Stimulated activated CD4-positive, alpha-beta T cell treated with anti-CD3 and anti-CD28 coated beads, Interleukin-4, amount 100 ng/mL, for 48 hours (primary cell): ENCODE measurements around the gene COBL.

Experiments used
- DNase-seq, 2 donors: peaks; one replicate each; pipeline ENCODE4 v3.0.0-alpha.2; 2020; ENCODE audit warnings: low read depth in 2 of 2

Gene COBL

GRCh38 chr7:51075681-51076580, 240.7 kb downstream of the COBL start:
- no peak for DNase-seq

DNA sequence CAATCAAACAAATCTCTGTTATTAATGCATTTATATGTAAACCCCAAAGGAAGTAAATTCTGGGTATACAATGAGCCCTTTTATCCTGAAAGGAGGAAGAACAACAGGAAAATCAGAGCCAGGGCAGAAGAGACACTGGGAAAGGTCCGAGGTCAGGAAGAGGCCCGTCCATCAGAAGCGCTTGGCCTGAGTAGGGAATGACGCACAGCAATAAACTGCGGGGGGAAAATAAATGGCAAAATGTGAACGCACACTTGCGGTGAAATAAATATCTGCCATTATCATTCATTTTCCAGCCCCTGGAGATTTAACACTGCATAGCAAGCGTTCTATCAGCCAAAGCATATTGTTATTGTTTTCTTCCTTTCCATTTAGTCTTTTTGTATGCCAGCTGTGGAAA, 243.4 kb downstream of the COBL start:
- DNase-seq: no peak

- no peak for DNase-seq
These were observed 244.3 kb downstream of the COBL start for GRCh38 chr7:51072281-51072680.

DNA sequence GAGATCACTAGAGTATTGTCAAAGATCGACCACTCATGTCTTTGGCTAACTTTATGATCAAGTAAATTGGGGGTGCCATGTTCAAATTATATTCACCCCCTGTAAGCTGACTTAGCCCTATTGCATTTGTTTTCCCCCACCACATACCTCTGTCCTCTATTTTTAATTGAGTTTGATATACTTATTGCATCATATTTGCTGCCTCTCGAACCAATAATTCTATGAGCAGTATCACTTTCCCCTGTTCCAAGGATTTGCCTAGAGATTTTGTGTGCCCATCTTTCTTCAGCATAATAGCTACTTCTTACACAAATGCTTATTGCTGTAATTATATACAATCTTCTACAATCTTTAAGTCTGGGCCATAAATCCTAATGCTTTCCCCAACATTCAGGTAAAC, 245.2 kb downstream of the COBL start:
- DNase-seq: no peak

DNA sequence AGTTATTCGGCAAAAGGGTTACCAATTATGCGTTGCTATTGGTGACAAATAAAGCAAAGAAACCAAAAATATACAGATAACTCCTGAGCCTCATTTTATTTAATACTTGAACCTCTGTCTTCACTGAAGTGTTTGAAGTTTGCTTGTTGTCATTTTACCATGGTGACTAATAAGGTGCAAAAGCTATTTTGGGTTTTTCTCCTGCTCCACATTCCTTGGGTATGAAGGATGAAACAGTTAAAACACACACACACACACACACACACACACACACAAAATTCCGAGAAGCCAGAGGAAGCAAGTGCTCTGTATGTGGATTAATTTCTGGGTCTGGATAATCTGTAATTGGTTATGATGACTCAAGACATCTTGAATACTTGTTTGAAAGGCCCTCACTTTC, 246.5 kb downstream of the COBL start:
- DNase-seq: no peak

GRCh38 chr7:51069411-51070083, 247.1 kb downstream of the COBL start:
- DNase-seq: no peak

DNA sequence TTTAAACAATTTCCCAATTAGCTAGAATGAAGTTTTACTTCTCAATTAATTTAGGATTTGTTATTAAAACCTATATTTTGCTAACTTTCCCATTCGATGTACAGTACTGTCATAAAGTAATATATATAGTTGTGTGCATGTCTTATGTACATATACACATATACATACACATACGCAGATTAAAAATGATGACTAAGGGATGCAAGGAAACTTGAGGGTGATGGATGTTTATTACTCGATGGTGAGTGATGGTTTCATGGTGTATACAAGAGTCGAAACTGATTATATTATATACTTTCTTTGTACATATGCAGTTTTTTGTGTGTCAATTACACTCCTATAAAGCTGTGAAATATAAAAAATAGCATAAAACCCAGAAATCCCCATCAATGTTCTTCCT, 248.2 kb downstream of the COBL start:
- DNase-seq: no peak

DNA sequence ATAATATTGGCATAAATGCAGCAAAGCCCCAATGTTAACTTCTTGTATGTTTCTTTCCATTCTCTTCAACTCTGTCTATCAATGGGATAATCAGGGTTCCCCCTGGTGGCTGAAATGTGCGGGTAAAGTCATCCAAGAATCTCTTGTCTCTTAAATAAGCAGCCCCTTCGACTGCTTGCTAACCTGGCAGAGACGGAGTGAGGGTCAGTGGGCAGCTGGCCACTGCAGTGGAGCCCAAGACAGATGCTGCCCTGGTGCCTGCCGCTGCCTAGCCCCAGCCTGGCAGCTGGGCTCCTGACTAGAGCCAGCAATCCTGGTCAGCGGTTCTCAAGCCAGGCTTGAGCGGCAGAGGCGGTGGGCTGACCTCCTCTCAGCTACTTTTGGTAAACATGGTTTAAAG, 248.9 kb downstream of the COBL start:
- DNase-seq: peak; percentile 28 to 35

DNA sequence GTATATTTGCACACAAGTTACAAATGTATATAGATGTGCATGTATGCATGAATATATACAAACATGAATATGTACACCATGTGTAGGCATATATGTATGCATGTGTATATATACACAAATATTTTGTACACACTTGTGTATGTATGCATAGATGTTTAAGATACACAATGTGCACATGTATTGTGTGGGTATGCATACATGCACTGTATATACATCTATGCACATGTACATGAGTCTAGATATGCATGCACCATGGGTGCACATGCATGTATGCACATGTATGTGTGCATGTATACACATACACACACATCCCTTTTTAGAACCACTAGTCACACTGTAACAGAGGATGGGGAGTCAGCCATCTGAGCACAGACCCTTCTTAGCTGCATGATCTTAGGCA, 249.4 kb downstream of the COBL start:
- no peak for DNase-seq

- DNase-seq: no peak
These were observed 250.2 kb downstream of the COBL start for GRCh38 chr7:51066405-51066882.

GRCh38 chr7:51065766-51066165, 250.8 kb downstream of the COBL start:
- no peak for DNase-seq

DNA sequence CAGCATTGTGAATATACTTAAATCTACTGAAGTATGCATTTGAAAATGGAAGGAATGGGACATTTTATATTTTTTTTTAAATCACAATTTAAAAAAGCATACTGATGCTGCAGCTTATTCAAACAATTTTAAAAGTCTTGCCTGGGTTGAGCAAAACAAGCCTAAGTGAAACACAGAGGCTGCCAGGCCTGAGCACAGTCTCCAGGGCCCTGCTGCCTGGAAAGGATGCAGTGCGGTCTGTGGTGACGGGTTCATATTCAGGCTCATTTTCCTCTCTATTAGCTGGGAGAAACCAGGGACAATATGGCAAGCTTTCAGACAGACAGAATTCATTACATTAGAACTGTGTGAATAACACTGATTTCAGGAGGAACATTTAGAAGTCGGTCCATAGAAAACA, 251.9 kb downstream of the COBL start:
- DNase-seq: no peak

DNA sequence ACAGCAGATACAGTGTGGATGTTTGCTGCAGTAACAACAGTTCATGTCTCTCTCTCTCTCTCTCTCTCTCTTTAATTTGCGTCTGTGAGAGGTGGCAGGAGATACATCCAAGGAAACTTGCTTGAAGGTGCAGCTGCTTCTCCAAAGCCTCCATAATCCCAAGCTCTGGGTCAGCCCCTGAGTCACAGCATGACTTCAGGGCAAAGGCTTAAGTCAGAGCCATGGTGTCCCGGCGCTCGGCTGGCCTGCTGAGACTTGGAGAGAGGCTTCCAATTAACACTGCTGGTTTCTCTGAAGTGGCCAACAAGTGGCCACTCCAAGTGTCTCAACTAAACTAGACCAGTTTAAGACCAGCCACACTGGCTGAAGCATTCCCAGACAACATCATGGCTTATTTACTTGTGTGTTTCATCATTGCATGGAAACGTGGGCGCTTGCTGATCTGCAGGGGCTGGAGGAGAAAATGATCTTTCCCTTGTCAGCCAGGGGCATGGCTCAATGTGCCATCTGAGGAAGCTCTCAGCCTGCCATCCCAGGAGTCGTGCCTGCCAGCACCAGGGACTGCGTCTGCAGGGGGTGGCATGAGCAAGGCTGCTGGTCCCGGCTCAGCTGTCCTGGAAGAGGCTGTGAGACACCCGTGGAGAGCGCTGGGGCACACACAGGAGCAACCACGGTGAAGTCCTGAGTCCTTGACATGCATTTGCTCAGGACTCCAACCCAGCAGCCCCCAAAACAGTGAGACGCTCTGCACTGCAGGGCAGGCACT, 254.2 kb downstream of the COBL start:
- no peak for DNase-seq

DNA sequence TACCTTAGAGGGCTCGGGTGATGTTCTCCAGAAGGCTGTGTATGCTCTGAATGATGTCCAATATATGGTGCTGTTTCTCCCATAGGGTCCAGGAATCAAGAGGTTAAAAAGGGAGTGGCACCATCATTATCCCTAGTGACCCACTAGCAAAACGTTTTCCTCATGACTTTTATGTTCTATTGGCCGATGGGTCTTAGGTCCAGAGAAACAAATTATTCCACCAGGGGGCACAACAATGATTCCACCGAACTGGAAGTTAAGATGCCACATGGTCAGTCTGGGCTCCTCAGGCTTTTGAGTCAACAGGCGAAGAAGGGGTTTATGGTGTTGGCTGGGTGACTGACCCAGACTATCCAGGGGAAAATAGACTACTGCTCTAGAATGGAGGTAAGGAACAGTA, 256.1 kb downstream of the COBL start:
- DNase-seq: no peak

- no peak for DNase-seq
These were observed 257.0 kb downstream of the COBL start for GRCh38 chr7:51059504-51060142.

- DNase-seq: no peak
These were observed 257.8 kb downstream of the COBL start for GRCh38 chr7:51058764-51059163.

DNA sequence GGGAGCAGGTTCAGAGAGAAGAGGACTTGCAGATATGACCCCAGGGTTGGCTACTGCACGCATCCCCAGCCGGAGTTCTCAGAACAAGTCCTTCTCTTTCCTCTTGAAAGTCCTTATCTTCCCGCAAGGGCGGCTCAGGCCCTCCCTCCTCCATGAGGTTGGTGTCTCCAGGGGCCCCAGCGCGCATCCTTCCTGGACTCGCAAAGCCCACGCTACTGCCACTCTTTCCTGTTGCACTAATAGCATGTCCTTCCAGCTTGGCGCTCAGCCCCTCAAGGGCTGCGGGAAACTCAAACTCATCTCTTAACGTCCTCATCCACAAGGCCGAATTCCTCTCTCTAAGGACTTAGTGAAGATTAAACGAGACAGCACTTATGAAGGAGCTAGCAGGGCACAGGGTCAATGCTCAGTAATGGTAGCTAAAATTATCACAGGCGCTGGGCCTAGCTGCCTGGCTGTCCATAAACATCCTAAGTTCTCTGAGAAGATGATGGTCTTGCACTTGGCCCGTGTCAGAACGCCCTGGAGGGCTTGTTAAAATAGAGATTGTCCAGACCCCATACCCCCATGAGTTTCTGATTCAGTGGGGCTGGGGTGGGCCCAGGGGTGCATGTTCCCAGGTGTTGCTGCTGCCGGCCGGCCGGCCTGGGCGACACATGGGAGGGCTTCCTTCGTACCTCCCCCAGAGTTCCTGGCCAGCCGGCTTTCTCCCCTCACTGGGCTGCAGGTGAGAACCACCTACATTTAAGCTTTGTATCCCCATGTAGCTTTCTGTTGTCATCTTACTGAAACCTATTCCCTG, 261.4 kb downstream of the COBL start:
- DNase-seq: no peak

DNA sequence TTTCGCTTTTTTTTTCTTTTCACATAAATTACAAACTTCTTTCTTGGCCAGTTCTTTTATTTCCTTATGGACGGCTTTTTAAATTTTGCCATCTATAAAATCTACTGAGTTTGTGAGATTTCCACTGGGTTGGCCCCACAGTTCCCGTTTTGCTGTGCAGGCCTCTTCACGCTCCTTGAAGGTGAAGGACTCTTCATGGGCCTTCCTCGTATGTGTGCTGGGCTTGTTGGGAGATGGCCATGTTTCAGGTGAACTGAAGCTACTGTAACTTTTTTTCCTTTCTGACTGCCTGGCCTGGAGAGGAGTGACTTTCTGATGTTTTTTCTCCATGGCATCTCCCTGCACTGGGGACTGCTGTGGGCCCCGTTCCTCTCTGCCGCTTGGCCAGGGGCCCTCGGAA, 262.4 kb downstream of the COBL start:
- no peak for DNase-seq

GRCh38 chr7:51053160-51053925, 263.3 kb downstream of the COBL start:
- DNase-seq: no peak

DNA sequence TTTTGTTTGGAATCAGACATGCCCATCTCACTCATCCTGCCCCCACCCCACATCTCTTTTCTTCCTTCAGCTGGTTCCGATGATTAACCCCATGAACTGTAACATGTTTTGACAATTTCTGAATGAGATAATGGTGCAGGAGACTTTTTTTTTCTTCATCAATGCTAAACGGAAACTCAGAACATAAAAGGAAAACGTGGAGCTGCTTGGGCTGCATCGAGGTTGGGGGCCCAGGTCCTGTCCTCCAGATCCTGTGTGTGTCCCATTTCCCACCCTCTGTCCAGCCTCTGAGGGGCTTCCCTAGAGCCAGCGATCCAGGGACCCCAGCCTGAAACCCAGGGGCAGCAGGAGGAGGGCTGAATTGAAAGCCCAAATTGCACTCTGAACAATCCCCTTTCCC, 270.1 kb downstream of the COBL start:
- DNase-seq: no peak
